Neural progenitor cell (in vitro differentiated cells): Measurements from ENCODE around the gene TMEM107.

Source experiments
- EZH2 ChIP-seq: fragments of 200-600 bp; sonication (generic); IDR thresholded peaks from 2 replicates; pipeline ENCODE4 v1.6.1; 2017; ENCODE audit warnings: antibody characterized with exemption, mild to moderate bottlenecking, moderate library complexity
- EZH2phosphoT487 ChIP-seq: fragments of 200-600 bp; sonication (generic); IDR thresholded peaks from 2 replicates; pipeline ENCODE4 v1.6.1; 2017; ENCODE audit warnings: antibody characterized with exemption
- TF ChIP-seq, protein P1 (sequence below): fragments of 200-600 bp; sonication (generic); IDR thresholded peaks from 2 replicates; pipeline ENCODE4 v1.5.1; 2017; ENCODE audit warnings: antibody characterized with exemption, mild to moderate bottlenecking

DNA sequence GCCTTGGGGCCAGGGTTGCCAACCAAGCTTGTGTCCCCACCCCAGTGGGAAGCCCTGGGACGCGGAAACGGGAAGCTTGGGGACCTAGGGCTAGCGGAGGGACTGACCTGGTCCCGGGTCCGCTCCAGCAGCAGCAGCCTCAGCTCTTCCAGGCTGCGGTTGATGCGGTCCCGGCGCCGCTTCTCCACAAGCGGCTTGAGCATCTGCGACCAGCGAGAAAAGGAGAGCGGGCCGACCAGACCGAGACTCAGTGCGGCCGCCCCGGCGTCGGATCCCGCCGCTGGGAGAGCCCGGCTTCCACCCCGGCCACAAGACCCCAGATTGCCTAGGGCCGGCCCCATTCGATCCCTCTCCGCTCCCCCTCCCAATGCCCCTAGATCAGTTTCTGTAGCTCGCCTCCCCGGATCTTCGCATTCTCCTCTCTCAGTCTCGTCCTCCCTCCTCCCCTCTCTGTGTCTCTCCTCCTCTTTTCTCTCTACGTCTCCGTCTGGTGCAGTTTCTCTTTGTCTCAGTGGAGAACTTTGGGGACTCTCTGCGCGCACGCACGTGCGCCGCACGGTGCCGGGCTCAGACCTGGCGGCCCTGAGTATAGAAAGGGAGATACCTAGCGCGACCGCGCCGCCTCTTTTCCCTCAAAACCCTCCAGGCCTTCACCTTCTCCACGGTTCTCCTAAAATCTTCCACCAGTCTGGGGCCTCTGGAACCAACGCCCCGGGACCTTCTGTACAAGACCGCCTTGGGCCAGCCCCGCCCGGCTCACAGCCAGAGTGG, 53.1 kb downstream of the TMEM107 start:
- peak; percentile 71 for TF ChIP-seq EZH2
- TF ChIP-seq EZH2phosphoT487: peak; percentile 75
- TF ChIP-seq, protein P1, sequence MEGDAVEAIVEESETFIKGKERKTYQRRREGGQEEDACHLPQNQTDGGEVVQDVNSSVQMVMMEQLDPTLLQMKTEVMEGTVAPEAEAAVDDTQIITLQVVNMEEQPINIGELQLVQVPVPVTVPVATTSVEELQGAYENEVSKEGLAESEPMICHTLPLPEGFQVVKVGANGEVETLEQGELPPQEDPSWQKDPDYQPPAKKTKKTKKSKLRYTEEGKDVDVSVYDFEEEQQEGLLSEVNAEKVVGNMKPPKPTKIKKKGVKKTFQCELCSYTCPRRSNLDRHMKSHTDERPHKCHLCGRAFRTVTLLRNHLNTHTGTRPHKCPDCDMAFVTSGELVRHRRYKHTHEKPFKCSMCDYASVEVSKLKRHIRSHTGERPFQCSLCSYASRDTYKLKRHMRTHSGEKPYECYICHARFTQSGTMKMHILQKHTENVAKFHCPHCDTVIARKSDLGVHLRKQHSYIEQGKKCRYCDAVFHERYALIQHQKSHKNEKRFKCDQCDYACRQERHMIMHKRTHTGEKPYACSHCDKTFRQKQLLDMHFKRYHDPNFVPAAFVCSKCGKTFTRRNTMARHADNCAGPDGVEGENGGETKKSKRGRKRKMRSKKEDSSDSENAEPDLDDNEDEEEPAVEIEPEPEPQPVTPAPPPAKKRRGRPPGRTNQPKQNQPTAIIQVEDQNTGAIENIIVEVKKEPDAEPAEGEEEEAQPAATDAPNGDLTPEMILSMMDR: no peak
